Neuronal stem cell (in vitro differentiated cells): ENCODE results near the gene AGAP1.
A peak's percentile ranks its signal among the peaks of the same experiment; 100 is the strongest.

ENCODE experiments used
- DNase-seq: peaks from one replicate; pipeline ENCODE4 v3.0.0-alpha.2; 2013; ENCODE audit warnings: low spot score
- H2AFZ ChIP-seq: one replicate; pipeline ENCODE4 v1.6.1; 2013; ENCODE audit warnings: mild to moderate bottlenecking, low read length, inconsistent platforms
- H2AK5ac ChIP-seq: 2 replicates; pipeline ENCODE4 v1.6.1; 2013; ENCODE audit warnings: low read depth, mild to moderate bottlenecking, inconsistent platforms, low read length, moderate library complexity, mixed read lengths
- H2BK120ac ChIP-seq: 2 replicates; pipeline ENCODE4 v1.6.1; 2013; ENCODE audit warnings: low read depth, mild to moderate bottlenecking, inconsistent platforms, low read length, moderate library complexity, mixed read lengths
- H2BK12ac ChIP-seq: one replicate; pipeline ENCODE4 v1.6.1; 2013; ENCODE audit warnings: low read length, inconsistent platforms
- H2BK15ac ChIP-seq: 2 replicates; pipeline ENCODE4 v1.6.1; 2013; ENCODE audit warnings: mild to moderate bottlenecking, low read length, inconsistent platforms, mixed read lengths
- H2BK5ac ChIP-seq: one replicate; pipeline ENCODE4 v1.6.1; 2013; ENCODE audit warnings: inconsistent platforms, mild to moderate bottlenecking, low read length, moderate library complexity
- H3K14ac ChIP-seq: one replicate; pipeline ENCODE4 v1.6.1; 2013; ENCODE audit warnings: low read length, inconsistent platforms
- H3K18ac ChIP-seq: 2 replicates; pipeline ENCODE4 v1.6.1; 2013; ENCODE audit warnings: low read length, inconsistent platforms
- H3K23ac ChIP-seq: 2 replicates; pipeline ENCODE4 v1.6.1; 2013; ENCODE audit warnings: low read depth, mild to moderate bottlenecking, mixed read lengths, low read length, inconsistent platforms; ENCODE audit not compliant: poor library complexity
- H3K27ac ChIP-seq: replicated peaks from 3 replicates; pipeline ENCODE4 v1.5.1; 2013; ENCODE audit warnings: low read length, inconsistent platforms
- H3K27me3 ChIP-seq, 3 experiments: 2 replicates each; pipeline ENCODE4 v1.6.1; 2013; ENCODE audit warnings: low read length in 3 of 3, mild to moderate bottlenecking in 2 of 3, inconsistent platforms in 1 of 3, low read depth in 1 of 3, mixed read lengths in 1 of 3, moderate library complexity in 1 of 3; ENCODE audit not compliant: control insufficient read depth in 3 of 3, insufficient read depth in 3 of 3
- H3K36me3 ChIP-seq, 2 donors: replicated peaks in 1 of 2; 2 replicates each; pipeline ENCODE4 v1.6.1; 2013; ENCODE audit warnings: low read length in 2 of 2; ENCODE audit not compliant: control insufficient read depth in 2 of 2, insufficient read depth in 2 of 2
- H3K4ac ChIP-seq: 2 replicates; pipeline ENCODE4 v1.6.1; 2013; ENCODE audit warnings: inconsistent platforms, mild to moderate bottlenecking, low read length, moderate library complexity
- H3K4me1 ChIP-seq, 2 donors: 1 replicate in 1 of 2; 2 replicates in 1 of 2; pipeline ENCODE4 v1.6.1; 2013; ENCODE audit warnings: low read length in 2 of 2, low read depth in 1 of 2; ENCODE audit not compliant: control insufficient read depth in 2 of 2, insufficient read depth in 1 of 2
- H3K4me2 ChIP-seq: one replicate; pipeline ENCODE4 v1.6.1; 2013; ENCODE audit warnings: mild to moderate bottlenecking, low read length, inconsistent platforms; ENCODE audit not compliant: insufficient read depth, poor library complexity, severe bottlenecking
- H3K4me3 ChIP-seq, 2 donors: 2 replicates each; pipeline ENCODE4 v1.5.1; 2013; ENCODE audit warnings: low read length in 2 of 2, mild to moderate bottlenecking in 2 of 2, inconsistent platforms in 1 of 2, moderate library complexity in 1 of 2
- H3K79me1 ChIP-seq: one replicate; pipeline ENCODE4 v1.6.1; 2013; ENCODE audit warnings: low read depth, mild to moderate bottlenecking, inconsistent platforms, low read length, moderate library complexity
- H3K9ac ChIP-seq: one replicate; pipeline ENCODE4 v1.6.1; 2013; ENCODE audit warnings: mild to moderate bottlenecking, low read depth, low read length, inconsistent platforms; ENCODE audit not compliant: poor library complexity
- H3K9me3 ChIP-seq, 2 donors: replicated peaks in 1 of 2; 2 replicates each; pipeline versions ENCODE3 to v1.6.1; 2013; ENCODE audit warnings: low read length in 2 of 2, mild to moderate bottlenecking in 2 of 2, inconsistent platforms in 1 of 2, low read depth in 1 of 2, mixed read lengths in 1 of 2, moderate library complexity in 1 of 2; ENCODE audit not compliant: control insufficient read depth in 2 of 2, insufficient read depth in 1 of 2
- H4K8ac ChIP-seq: one replicate; pipeline ENCODE4 v1.6.1; 2013; ENCODE audit warnings: low read depth, mild to moderate bottlenecking, inconsistent platforms, low read length, moderate library complexity
- H4K91ac ChIP-seq: one replicate; pipeline ENCODE4 v1.6.1; 2013; ENCODE audit warnings: low read length, low read depth, mild to moderate bottlenecking, inconsistent platforms; ENCODE audit not compliant: poor library complexity
- WGBS, 2 donors: extraction: QIAGEN DNeasy Blood & Tissue Kit; methylation state at CpG; one replicate each; pipeline ENCODE4 v1.1.7; 2013; ENCODE audit warnings: missing lambda C conversion rate in 2 of 2, mixed read lengths in 1 of 2; ENCODE audit not compliant: insufficient read length in 2 of 2, insufficient replicate concordance in 1 of 2; ENCODE audit errors: extremely low coverage in 2 of 2; 5-methylcytosine and 5-hydroxymethylcytosine counted together

AGAP1 gene

DNA sequence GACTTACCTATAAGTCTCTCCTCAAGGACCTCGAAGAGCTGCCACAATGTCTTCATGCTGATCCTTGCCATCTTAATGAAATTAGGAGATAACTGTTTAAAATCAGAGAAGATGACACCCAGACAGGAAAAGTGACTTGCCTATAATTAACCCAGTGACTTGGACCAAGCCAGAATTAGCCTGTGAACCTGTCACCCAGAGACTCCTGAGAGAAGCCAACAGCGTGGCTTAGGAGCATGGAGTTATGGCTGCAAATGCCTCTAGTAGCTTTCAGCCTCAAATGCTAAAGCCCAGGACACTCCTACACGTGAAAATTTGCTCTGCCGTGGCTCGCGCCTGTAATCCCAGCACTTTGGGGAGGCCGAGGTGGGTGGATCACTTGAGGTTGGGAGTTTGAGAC, 570.2 kb downstream of the AGAP1 start:
- Histone ChIP-seq H3K79me1 (no peaks in the 10 kb centered on the region), H3K4me1 (peaks cover 0 to 2% of the 10 kb centered on the region in 2 donors), H2BK15ac (no peak overlapping the region), H2AFZ (no peak overlapping the region), H4K91ac (no peak overlapping the region), H2AK5ac (no peak overlapping the region), H2BK5ac (no peak overlapping the region), H3K18ac (no peak overlapping the region), H3K9me3 (peaks cover 0 to 6% of the 10 kb centered on the region in 2 donors), H2BK12ac (no peak overlapping the region), H3K14ac (no peak overlapping the region), H3K4me2 (no peak overlapping the region), H3K27me3 (no peaks in the 10 kb centered on the region), H3K4ac (no peak overlapping the region), H3K27ac (no peak overlapping the region), H2BK120ac (no peak overlapping the region), H3K4me3 (no peak overlapping the region), H3K36me3 (peaks cover 1 to 4% of the 10 kb centered on the region in 2 donors), H3K23ac (no peak overlapping the region), H4K8ac (no peak overlapping the region), H3K9ac (no peak overlapping the region)
- no peak for DNase-seq
- WGBS, 2 donors = no CpG with 5 or more reads among the region's 7 CpGs

DNA sequence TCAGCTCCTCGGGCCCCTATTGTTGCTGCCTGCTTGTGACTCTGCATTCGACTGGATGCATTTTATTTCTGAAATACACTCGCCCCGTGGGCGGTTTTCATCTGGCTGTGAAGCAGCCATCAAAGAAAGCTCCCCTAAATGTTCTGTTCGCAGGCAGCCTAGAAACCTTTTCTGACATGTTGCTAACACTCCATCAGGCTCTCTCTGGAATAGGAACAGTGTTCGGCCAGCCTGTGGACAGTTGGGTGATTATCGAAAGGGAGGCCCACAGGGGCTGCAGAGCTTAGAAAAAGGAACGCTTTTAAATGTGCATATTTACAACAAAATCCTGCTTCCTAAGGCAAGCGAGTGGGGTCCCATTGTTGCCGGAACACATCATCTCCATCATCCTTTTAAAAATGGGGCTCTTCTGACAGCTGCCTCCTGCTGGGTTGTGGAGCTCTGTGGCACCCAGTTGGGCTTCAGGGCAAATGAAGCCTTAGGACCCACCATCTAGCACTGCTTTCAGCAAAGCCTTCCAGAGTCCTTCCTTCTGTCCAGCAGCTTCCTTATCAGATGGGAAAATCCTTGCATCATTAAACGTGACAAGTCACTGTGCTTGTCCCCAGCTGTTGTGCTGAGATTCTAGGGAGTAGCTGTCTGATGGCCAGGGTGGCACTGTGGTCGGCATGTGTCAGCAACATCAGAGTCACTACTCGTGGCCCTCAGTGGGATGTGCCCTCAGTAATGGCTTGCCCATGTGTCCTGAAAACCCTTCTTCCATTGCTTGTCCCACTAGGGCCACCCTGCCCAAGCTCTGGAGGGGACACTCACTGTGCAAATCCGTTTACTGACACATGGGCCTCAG, 571.7 kb downstream of the AGAP1 start:
- H2BK12ac ChIP-seq = no peak overlapping the region
- no peaks in the 10 kb centered on the region for H3K27me3 ChIP-seq
- DNase-seq = no peak
- no peaks in the 10 kb centered on the region for H3K9me3 ChIP-seq
- no peak overlapping the region for H3K18ac ChIP-seq
- H3K4me3 ChIP-seq = no peak overlapping the region
- no peak overlapping the region for H3K23ac ChIP-seq
- peaks cover 0 to 2% of the 10 kb centered on the region in 2 donors for H3K4me1 ChIP-seq
- no peak overlapping the region for H2BK5ac ChIP-seq
- H4K91ac ChIP-seq = no peak overlapping the region
- no peaks in the 10 kb centered on the region for H3K79me1 ChIP-seq
- peaks cover 0 to 1% of the 10 kb centered on the region in 2 donors for H3K36me3 ChIP-seq
- H3K4me2 ChIP-seq = no peak overlapping the region
- no peak overlapping the region for H3K14ac ChIP-seq
- no peak overlapping the region for H3K27ac ChIP-seq
- no peak overlapping the region for H3K4ac ChIP-seq
- whole genome bisulfite sequencing, 2 donors = no CpG with 5 or more reads among the region's 15 CpGs
- no peak overlapping the region for H2BK15ac ChIP-seq
- H2BK120ac ChIP-seq = no peak overlapping the region
- no peak overlapping the region for H3K9ac ChIP-seq
- no peak overlapping the region for H2AFZ ChIP-seq
- H4K8ac ChIP-seq = no peak overlapping the region
- H2AK5ac ChIP-seq = no peak overlapping the region

DNA sequence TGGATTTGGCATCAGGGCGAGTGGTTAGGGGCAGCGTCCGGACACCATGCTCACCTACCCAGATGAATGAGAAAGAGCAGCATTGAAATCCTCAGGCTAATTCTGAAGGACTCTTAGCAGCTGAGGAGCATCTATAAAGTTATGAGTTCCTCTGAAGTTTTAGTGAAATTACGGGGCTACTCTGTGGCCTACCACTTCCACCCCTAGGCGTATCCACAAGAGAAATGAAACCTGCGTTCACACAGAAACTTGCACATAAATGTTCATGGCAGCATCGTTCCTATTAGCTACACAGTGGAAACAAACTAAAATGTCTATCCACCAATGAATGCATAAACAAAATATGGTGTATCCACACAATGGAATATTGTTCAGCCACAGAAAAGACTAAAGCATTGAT, 576.4 kb downstream of the AGAP1 start:
- Histone ChIP-seq H3K36me3 (peaks cover 1 to 4% of the 10 kb centered on the region in 2 donors), H2AFZ (no peak overlapping the region), H3K18ac (peak overlapping the region; percentile 71), H3K9me3 (no peaks in the 10 kb centered on the region), H3K14ac (no peak overlapping the region), H4K91ac (no peak overlapping the region), H2AK5ac (no peak overlapping the region), H3K27me3 (no peaks in the 10 kb centered on the region), H3K4ac (no peak overlapping the region), H3K9ac (no peak overlapping the region), H2BK5ac (no peak overlapping the region), H2BK15ac (no peak overlapping the region), H2BK120ac (no peak overlapping the region), H3K4me1 (peaks cover 0 to 2% of the 10 kb centered on the region in 2 donors), H3K23ac (no peak overlapping the region), H3K4me3 (no peak overlapping the region), H3K27ac (no peak overlapping the region), H3K4me2 (no peak overlapping the region), H3K79me1 (peaks cover 1% of the 10 kb centered on the region), H2BK12ac (no peak overlapping the region), H4K8ac (no peak overlapping the region)
- DNase-seq = no peak
- WGBS, 2 donors = no CpG with 5 or more reads among the region's 7 CpGs

DNA sequence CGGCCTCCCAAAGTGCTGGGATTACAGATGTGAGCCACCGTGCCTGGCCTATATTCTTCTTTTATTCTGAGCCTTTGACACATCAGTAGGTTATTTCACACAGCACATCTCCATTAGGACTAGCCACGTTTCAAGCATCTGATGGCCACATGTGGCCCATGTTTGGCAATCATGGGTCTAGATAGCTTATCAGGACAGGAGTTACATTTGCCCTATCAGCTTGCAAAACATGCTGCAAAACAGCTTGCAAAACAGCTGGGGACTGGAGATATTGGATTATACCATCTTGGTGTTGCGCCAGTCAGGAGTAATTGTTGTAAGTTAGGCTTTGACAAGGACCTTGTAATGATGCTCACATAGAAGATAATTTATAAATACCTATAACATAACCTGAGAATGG, 579.4 kb downstream of the AGAP1 start:
- Histone ChIP-seq H2AK5ac (no peak overlapping the region), H3K79me1 (peaks cover 1% of the 10 kb centered on the region), H2AFZ (no peak overlapping the region), H3K9ac (no peak overlapping the region), H3K18ac (no peak overlapping the region), H3K14ac (no peak overlapping the region), H2BK5ac (no peak overlapping the region), H3K36me3 (peaks cover 0 to 4% of the 10 kb centered on the region in 2 donors), H3K23ac (no peak overlapping the region), H3K9me3 (no peaks in the 10 kb centered on the region), H3K4me1 (no peaks in the 10 kb centered on the region), H3K4me2 (no peak overlapping the region), H3K27ac (no peak overlapping the region), H2BK15ac (no peak overlapping the region), H2BK12ac (no peak overlapping the region), H4K91ac (no peak overlapping the region), H3K4ac (no peak overlapping the region), H4K8ac (no peak overlapping the region), H3K27me3 (no peaks in the 10 kb centered on the region), H2BK120ac (no peak overlapping the region), H3K4me3 (no peak overlapping the region)
- WGBS, 2 donors = no CpG with 5 or more reads among the region's 4 CpGs
- DNase-seq = no peak
